Gastrocnemius medialis (tissue), 4 donors: ENCODE measurements around the gene MAD2L2. TPM values are rescaled to one million over a fixed set of nuclear protein-coding genes. Genes with fewer than 3 reads are reported as not detected.

Experiments
- ATAC-seq, 2 donors: fragments of 150-250 bp; one replicate each; pipeline ENCODE4 v1.9.1; 2016
- DNase-seq, 2 donors: peaks; one replicate each; pipeline ENCODE4 v3.0.0-alpha.2; 2019
- H3K27ac ChIP-seq, 4 donors: fragments of 200-600 bp; sonication (generic); 1 replicate in 1 of 4; 2 replicates in 3 of 4; pipeline ENCODE4 v1.5.1; 2016 to 2018; ENCODE audit warnings: mild to moderate bottlenecking in 2 of 4, moderate library complexity in 1 of 4
- H3K27me3 ChIP-seq, 3 donors: fragments of 200-600 bp; sonication (generic) in 2 of 3; 1 replicate in 1 of 3; 2 replicates in 2 of 3; pipeline versions ENCODE4 v1.5.1 to v1.6.0; 2016 to 2019; ENCODE audit warnings: mild to moderate bottlenecking in 1 of 3, moderate library complexity in 1 of 3
- H3K36me3 ChIP-seq, 2 donors: fragments of 200-600 bp; sonication (generic) in 1 of 2; one replicate each; pipeline ENCODE4 v1.5.1; 2017 to 2018
- H3K4me1 ChIP-seq, 2 donors: fragments of 200-600 bp; sonication (generic) in 1 of 2; one replicate each; pipeline ENCODE4 v1.5.1; 2016 to 2017; ENCODE audit warnings: mild to moderate bottlenecking in 2 of 2
- H3K4me3 ChIP-seq, 4 donors: fragments of 200-600 bp; sonication (generic) in 3 of 4; 1 replicate in 1 of 4; 2 replicates in 3 of 4; pipeline ENCODE4 v1.5.1; 2016 to 2019; ENCODE audit warnings: mild to moderate bottlenecking in 2 of 4
- H3K9me3 ChIP-seq, 3 donors: fragments of 200-600 bp; sonication (generic) in 2 of 3; 1 replicate in 1 of 3; 2 replicates in 2 of 3; pipeline ENCODE4 v1.5.1; 2016 to 2019
- POLR2A ChIP-seq, 2 donors: fragments of 450-650 bp; IDR thresholded peaks; one replicate each; pipeline ENCODE4 v1.6.1; 2017; ENCODE audit warnings: antibody characterized with exemption in 2 of 2, mild to moderate bottlenecking in 2 of 2, moderate library complexity in 2 of 2
- in situ Hi-C, 4 donors: fragments of 200-750 bp; cut with MboI; loops; one replicate each; pipeline versions ENCODE4 v1.15.0 to v1.8.0; 2017; ENCODE audit warnings: low sequenced_read_pairs in 4 of 4
- intact Hi-C: fragments of 100-400 bp; cut with DNase I; formaldehyde crosslinking; loops from one replicate; pipeline ENCODE4 v1.15.1; 2023; ENCODE audit warnings: low total_unique reads
- total RNA-seq, 4 donors: library from RNA; depleted of rRNA; stranded (reverse); fragments of >200 nt; gene quantifications; one replicate each; pipeline versions ENCODE4 v1.1.0 to v1.2.3, GENCODE V29; 2016
- TF ChIP-seq, protein P1 (sequence below), 5 experiments: fragments of 450-650 bp in 3 of 5; fragments of 200-600 bp in 2 of 5; sonication (generic) in 2 of 5; IDR thresholded peaks in 4 of 5; conservative IDR thresholded peaks in 1 of 5; 1 replicate in 4 of 5; 2 replicates in 1 of 5; pipeline ENCODE4 v1.5.1; 2016 to 2019; ENCODE audit warnings: antibody characterized with exemption in 5 of 5, mild to moderate bottlenecking in 3 of 5, moderate library complexity in 3 of 5

MAD2L2 gene
- total RNA-seq, 4 donors from 2014 or later = 41.2 to 57.4 (median 46.9) TPM

- no peak for DNase-seq
- peaks cover 0 to 13% of the 10 kb centered on the region in 2 donors for H3K4me1 ChIP-seq
- no peaks in the 10 kb centered on the region for H3K9me3 ChIP-seq
- H3K27me3 ChIP-seq = peaks cover 39 to 43% (median 40%) of the 10 kb centered on the region in 3 donors
- no peak for ATAC-seq
- no peaks in the 10 kb centered on the region for H3K36me3 ChIP-seq
- TF ChIP-seq, protein P1, sequence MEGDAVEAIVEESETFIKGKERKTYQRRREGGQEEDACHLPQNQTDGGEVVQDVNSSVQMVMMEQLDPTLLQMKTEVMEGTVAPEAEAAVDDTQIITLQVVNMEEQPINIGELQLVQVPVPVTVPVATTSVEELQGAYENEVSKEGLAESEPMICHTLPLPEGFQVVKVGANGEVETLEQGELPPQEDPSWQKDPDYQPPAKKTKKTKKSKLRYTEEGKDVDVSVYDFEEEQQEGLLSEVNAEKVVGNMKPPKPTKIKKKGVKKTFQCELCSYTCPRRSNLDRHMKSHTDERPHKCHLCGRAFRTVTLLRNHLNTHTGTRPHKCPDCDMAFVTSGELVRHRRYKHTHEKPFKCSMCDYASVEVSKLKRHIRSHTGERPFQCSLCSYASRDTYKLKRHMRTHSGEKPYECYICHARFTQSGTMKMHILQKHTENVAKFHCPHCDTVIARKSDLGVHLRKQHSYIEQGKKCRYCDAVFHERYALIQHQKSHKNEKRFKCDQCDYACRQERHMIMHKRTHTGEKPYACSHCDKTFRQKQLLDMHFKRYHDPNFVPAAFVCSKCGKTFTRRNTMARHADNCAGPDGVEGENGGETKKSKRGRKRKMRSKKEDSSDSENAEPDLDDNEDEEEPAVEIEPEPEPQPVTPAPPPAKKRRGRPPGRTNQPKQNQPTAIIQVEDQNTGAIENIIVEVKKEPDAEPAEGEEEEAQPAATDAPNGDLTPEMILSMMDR (IDR thresholded peaks at IDR 0.05 in 4 of 5, conservative IDR thresholded peaks at IDR 0.05 in 1 of 5) = no peak
- TF ChIP-seq POLR2A (IDR thresholded peaks at IDR 0.05) = no peak
- intact Hi-C loops = no loop called here
- no peak overlapping the region for H3K4me3 ChIP-seq
- H3K27ac ChIP-seq = no peak overlapping the region
- in situ Hi-C loops = no loop called here
Observed at GRCh38 chr1:11700601-11701467, 19.9 kb upstream of the MAD2L2 start.

DNA sequence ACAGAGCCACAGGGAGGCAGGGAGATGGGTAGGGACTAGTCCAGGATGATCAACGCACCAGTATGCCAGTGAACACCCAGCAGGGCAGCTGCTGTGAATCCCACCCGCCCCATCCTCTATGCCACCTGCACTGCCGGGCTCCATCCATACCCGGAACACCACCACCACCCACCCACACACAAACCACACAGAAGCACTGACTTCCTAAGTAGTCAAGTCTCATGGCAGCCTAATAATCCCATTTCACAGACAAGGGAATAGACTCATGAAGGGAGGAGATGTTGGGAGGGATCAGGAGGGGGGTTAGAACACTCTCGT lies 16.9 kb upstream of the MAD2L2 start:
- in situ Hi-C loops = no loop called here
- no peak for ATAC-seq

GRCh38 chr1:11697188-11697892 lies 16.4 kb upstream of the MAD2L2 start:
- intact Hi-C loops = no loop called here
- Histone ChIP-seq H3K9me3 (no peaks in the 10 kb centered on the region), H3K4me1 (peaks cover 0 to 13% of the 10 kb centered on the region in 2 donors), H3K27ac (no peak overlapping the region), H3K27me3 (peaks cover 55 to 63% (median 55%) of the 10 kb centered on the region in 3 donors), H3K4me3 (no peak overlapping the region), H3K36me3 (no peaks in the 10 kb centered on the region)
- DNase-seq = no peak
- TF ChIP-seq POLR2A (IDR thresholded peaks at IDR 0.05) = no peak
- TF ChIP-seq, protein P1 (IDR thresholded peaks at IDR 0.05 in 4 of 5, conservative IDR thresholded peaks at IDR 0.05 in 1 of 5) = no peak
- no peak for ATAC-seq
- in situ Hi-C loops = no loop called here

More for the DNA sequence above, 16.9 kb upstream of the MAD2L2 start:
- H3K4me3 ChIP-seq = no peak overlapping the region
- TF ChIP-seq, protein P1 (IDR thresholded peaks at IDR 0.05 in 4 of 5, conservative IDR thresholded peaks at IDR 0.05 in 1 of 5) = no peak
- no peak for TF ChIP-seq POLR2A (IDR thresholded peaks at IDR 0.05)
- peaks cover 51 to 63% (median 55%) of the 10 kb centered on the region in 3 donors for H3K27me3 ChIP-seq
- intact Hi-C loops = no loop called here
- H3K4me1 ChIP-seq = peaks cover 0 to 13% of the 10 kb centered on the region in 2 donors
- H3K27ac ChIP-seq = no peak overlapping the region
- no peak for DNase-seq
- no peaks in the 10 kb centered on the region for H3K9me3 ChIP-seq
- H3K36me3 ChIP-seq = no peaks in the 10 kb centered on the region

GRCh38 chr1:11695861-11696260 lies 14.9 kb upstream of the MAD2L2 start:
- H3K4me3 ChIP-seq = no peak overlapping the region
- peaks cover 0 to 11% of the 10 kb centered on the region in 2 donors for H3K4me1 ChIP-seq
- no peaks in the 10 kb centered on the region for H3K36me3 ChIP-seq
- H3K27ac ChIP-seq = no peak overlapping the region
- H3K27me3 ChIP-seq = peaks cover 52 to 61% (median 52%) of the 10 kb centered on the region in 3 donors
- no peaks in the 10 kb centered on the region for H3K9me3 ChIP-seq
- in situ Hi-C loops = no loop called here
- DNase-seq (no peak), ATAC-seq (no peak)
- TF ChIP-seq, protein P1 (IDR thresholded peaks at IDR 0.05 in 4 of 5, conservative IDR thresholded peaks at IDR 0.05 in 1 of 5) = no peak
- no peak for TF ChIP-seq POLR2A (IDR thresholded peaks at IDR 0.05)
- intact Hi-C loops = no loop called here
